Liver (tissue), 9 donors: ENCODE results near the gene DSTN. TPM values are rescaled to one million over a fixed set of nuclear protein-coding genes. Genes with fewer than 3 reads are reported as not detected.

ENCODE experiments used
- DNase-seq: peaks from one replicate; pipeline ENCODE4 v3.0.0-alpha.2; 2017; ENCODE audit warnings: low spot score
- H3K27ac ChIP-seq, 2 donors: one replicate each; pipeline ENCODE4 v1.7.0; 2013; ENCODE audit warnings: inconsistent platforms in 2 of 2, low read length in 2 of 2, control low read depth in 1 of 2, low read depth in 1 of 2, mild to moderate bottlenecking in 1 of 2
- H3K27me3 ChIP-seq, 4 donors: one replicate each; pipeline versions ENCODE4 v1.6.1 to v1.7.0; 2013; ENCODE audit warnings: low read length in 3 of 4, inconsistent platforms in 1 of 4, mild to moderate bottlenecking in 1 of 4, moderate library complexity in 1 of 4; ENCODE audit not compliant: control insufficient read depth in 4 of 4, insufficient read depth in 4 of 4
- H3K36me3 ChIP-seq, 4 donors: one replicate each; pipeline versions ENCODE4 v1.6.1 to v1.7.0; 2013; ENCODE audit warnings: low read length in 3 of 4, mild to moderate bottlenecking in 3 of 4, low read depth in 1 of 4, moderate library complexity in 1 of 4; ENCODE audit not compliant: control insufficient read depth in 4 of 4, insufficient read depth in 3 of 4
- H3K4me1 ChIP-seq, 4 donors: one replicate each; pipeline versions ENCODE4 v1.6.1 to v1.7.0; 2013; ENCODE audit warnings: low read length in 3 of 4, mild to moderate bottlenecking in 3 of 4, moderate library complexity in 1 of 4; ENCODE audit not compliant: control insufficient read depth in 4 of 4, insufficient read depth in 4 of 4
- H3K4me3 ChIP-seq, 3 donors: one replicate each; pipeline versions ENCODE4 v1.6.1 to v1.7.0; 2013; ENCODE audit warnings: low read length in 3 of 3, control low read depth in 1 of 3, low read depth in 1 of 3, mild to moderate bottlenecking in 1 of 3
- H3K9ac ChIP-seq, 2 donors: one replicate each; pipeline ENCODE4 v1.7.0; 2013; ENCODE audit warnings: low read length in 2 of 2, mild to moderate bottlenecking in 2 of 2, moderate library complexity in 2 of 2, control low read depth in 1 of 2, low read depth in 1 of 2
- H3K9me3 ChIP-seq, 4 donors: one replicate each; pipeline versions ENCODE4 v1.6.1 to v1.7.0; 2013; ENCODE audit warnings: low read length in 3 of 4; ENCODE audit not compliant: control insufficient read depth in 4 of 4
- ATF3 ChIP-seq: IDR thresholded peaks from 2 replicates; pipeline ENCODE4 v1.6.1; 2016; ENCODE audit warnings: antibody characterized with exemption
- CTCF ChIP-seq: fragments of 150-350 bp; IDR thresholded peaks from 2 replicates; pipeline ENCODE4 v1.5.1; 2017; ENCODE audit warnings: improper control_type of control experiment, low read depth, low read length; ENCODE audit not compliant: missing input control
- EGR1 ChIP-seq, 2 donors: IDR thresholded peaks; 2 replicates each; pipeline ENCODE4 v1.6.1; 2016 to 2018; ENCODE audit warnings: antibody characterized with exemption in 2 of 2, low read depth in 2 of 2
- FOXA1 ChIP-seq: IDR thresholded peaks from 2 replicates; pipeline ENCODE4 v1.6.1; 2016; ENCODE audit warnings: antibody characterized with exemption
- FOXA2 ChIP-seq: IDR thresholded peaks from 2 replicates; pipeline ENCODE4 v1.6.1; 2016; ENCODE audit warnings: antibody characterized with exemption
- GABPA ChIP-seq, 2 donors: IDR thresholded peaks in 1 of 2; conservative IDR thresholded peaks in 1 of 2; 2 replicates each; pipeline ENCODE4 v1.6.1; 2016; ENCODE audit warnings: antibody characterized with exemption in 2 of 2, mild to moderate bottlenecking in 1 of 2, moderate library complexity in 1 of 2
- HNF4A ChIP-seq, 2 donors: conservative IDR thresholded peaks; 2 replicates each; pipeline ENCODE4 v1.6.1; 2016; ENCODE audit warnings: antibody characterized with exemption in 2 of 2, mild to moderate bottlenecking in 2 of 2
- HNF4G ChIP-seq: IDR thresholded peaks from 2 replicates; pipeline ENCODE4 v1.6.1; 2016; ENCODE audit warnings: antibody characterized with exemption
- JUND ChIP-seq, 2 donors: IDR thresholded peaks; 2 replicates each; pipeline ENCODE4 v1.6.1; 2016; ENCODE audit warnings: antibody characterized with exemption in 2 of 2
- MAX ChIP-seq: IDR thresholded peaks from 2 replicates; pipeline ENCODE4 v1.6.1; 2016; ENCODE audit warnings: antibody characterized with exemption
- NR2F2 ChIP-seq: IDR thresholded peaks from 2 replicates; pipeline ENCODE4 v1.6.1; 2016; ENCODE audit warnings: antibody characterized with exemption
- RAD21 ChIP-seq, 2 donors: IDR thresholded peaks; 2 replicates each; pipeline ENCODE4 v1.6.1; 2016; ENCODE audit warnings: antibody characterized with exemption in 2 of 2, mild to moderate bottlenecking in 2 of 2
- REST ChIP-seq: IDR thresholded peaks from 2 replicates; pipeline ENCODE4 v1.6.1; 2016; ENCODE audit warnings: antibody characterized with exemption, mild to moderate bottlenecking
- RXRA ChIP-seq, 2 donors: IDR thresholded peaks; 2 replicates each; pipeline ENCODE4 v1.6.1; 2017 to 2018; ENCODE audit warnings: antibody characterized with exemption in 2 of 2, mild to moderate bottlenecking in 1 of 2
- SP1 ChIP-seq: IDR thresholded peaks from 2 replicates; pipeline ENCODE4 v1.6.1; 2018; ENCODE audit warnings: antibody characterized with exemption, mild to moderate bottlenecking
- TAF1 ChIP-seq: conservative IDR thresholded peaks from 2 replicates; pipeline ENCODE4 v1.6.1; 2016; ENCODE audit warnings: antibody characterized with exemption, mild to moderate bottlenecking
- YY1 ChIP-seq: IDR thresholded peaks from 2 replicates; pipeline ENCODE4 v1.6.1; 2016; ENCODE audit warnings: antibody characterized with exemption, mild to moderate bottlenecking
- WGBS: extraction: QIAGEN DNeasy Blood & Tissue Kit; methylation state at CpG from one replicate; pipeline ENCODE4 v1.1.7; 2013; 5-methylcytosine and 5-hydroxymethylcytosine counted together
- polyA plus RNA-seq, 2 donors: library from polyadenylated mRNA; stranded (reverse) in 1 of 2; unstranded in 1 of 2; fragments of 200-250 nt in 1 of 2; fragments of >200 nt in 1 of 2; fragmentation: Nextera tagmentation in 1 of 2; extraction: Ambion mirVana in 1 of 2; gene quantifications; one replicate each; pipeline versions ENCODE4 v1.2.1 to v1.2.3, GENCODE V29; 2013 to 2015
- total RNA-seq, 2 donors: library from RNA; depleted of rRNA; stranded (reverse); fragments of >200 nt; gene quantifications; one replicate each; pipeline ENCODE4 v1.2.3, GENCODE V29; 2014
- donor health status: healthy.
- donor health status: healthy.
- donor health status: healthy.
- donor health status: healthy.
- donor health status: healthy.

DSTN gene
- total and polyA plus RNA-seq, 4 donors = 39.9 to 137 (median 108) TPM

- TF ChIP-seq NR2F2 (no peak), HNF4A (conservative IDR thresholded peaks at IDR 0.05) (no peak), HNF4G (no peak), YY1 (no peak), GABPA (IDR thresholded peaks at IDR 0.05 in 1 of 2, conservative IDR thresholded peaks at IDR 0.05 in 1 of 2) (no peak), FOXA1 (no peak), CTCF (no peak), ATF3 (no peak), REST (no peak), FOXA2 (no peak)
- H3K27me3 ChIP-seq = no peaks in the 10 kb centered on the region
- no peaks in the 10 kb centered on the region for H3K9me3 ChIP-seq
- H3K9ac ChIP-seq = no peak overlapping the region
- WGBS = 85% methylated on average over 29 of the region's 29 CpGs
- no peak overlapping the region for H3K4me3 ChIP-seq
- peaks cover 43 to 98% (median 75%) of the 10 kb centered on the region in 4 donors for H3K36me3 ChIP-seq
- DNase-seq = peak; percentile 32
- no peaks in the 10 kb centered on the region for H3K4me1 ChIP-seq
- H3K27ac ChIP-seq = no peak overlapping the region
These were observed 49.6 kb downstream of the DSTN start for GRCh38 chr20:17619351-17620093.

GRCh38 chr20:17620371-17621228 is 50.7 kb downstream of the DSTN start:
- Histone ChIP-seq H3K27ac (no peak overlapping the region), H3K27me3 (no peaks in the 10 kb centered on the region), H3K4me3 (no peak overlapping the region), H3K4me1 (no peaks in the 10 kb centered on the region), H3K9me3 (no peaks in the 10 kb centered on the region), H3K9ac (no peak overlapping the region), H3K36me3 (peaks cover 45 to 100% (median 76%) of the 10 kb centered on the region in 4 donors)
- peak; percentile 30 for DNase-seq
- 91% methylated on average over 33 of the region's 33 CpGs for WGBS
- TF ChIP-seq ATF3 (no peak), TAF1 (no peak), RAD21 (IDR thresholded peaks at IDR 0.05) (no peak), HNF4A (conservative IDR thresholded peaks at IDR 0.05) (no peak), JUND (IDR thresholded peaks at IDR 0.05) (no peak), EGR1 (IDR thresholded peaks at IDR 0.05; ENCODE audit: low read depth in 2 of 2) (no peak), CTCF (no peak), REST (no peak), HNF4G (no peak), SP1 (no peak), RXRA (IDR thresholded peaks at IDR 0.05) (no peak), FOXA1 (no peak), MAX (no peak), GABPA (IDR thresholded peaks at IDR 0.05 in 1 of 2, conservative IDR thresholded peaks at IDR 0.05 in 1 of 2) (no peak)
